ENCODE data around the gene CCDC85A. TPM values are rescaled to one million over a fixed set of nuclear protein-coding genes. Genes with fewer than 3 reads are reported as not detected.

CCDC85A gene
- polyA plus RNA-seq, 1 of the 3 experiments (the other 2 are of a cell fraction), result 48.7 TPM

- Histone ChIP-seq H3K4me2 (no peak overlapping the region), H3K9ac (no peak overlapping the region), H3K4me3 (ENCODE audit: low read depth in 2 of 2, low read length in 1 of 2) (no peak overlapping the region), H2AFZ (ENCODE audit: low read depth) (no peak overlapping the region), H3K27me3 (ENCODE audit: insufficient read depth) (no peaks in the 10 kb centered on the region), H3K9me3 (no peaks in the 10 kb centered on the region), H3F3A (replicated peaks; ENCODE audit: insufficient read depth) (peaks cover 29% of the 10 kb centered on the region), H3K9me2 (no peaks in the 10 kb centered on the region), H3K36me3 (replicated peaks in 1 of 2; ENCODE audit: control insufficient read depth in 1 of 2, insufficient read depth in 2 of 2, low read length in 1 of 2) (peaks cover 0 to 50% of the 10 kb centered on the region in 2 experiments), H3K4me1 (ENCODE audit: control insufficient read depth in 1 of 2, insufficient read depth in 2 of 2, low read depth in 1 of 2, low read length in 1 of 2) (no peaks in the 10 kb centered on the region), H4K20me1 (ENCODE audit: insufficient read depth) (peaks cover 90% of the 10 kb centered on the region), H3K79me2 (ENCODE audit: insufficient read depth) (peaks cover 100% of the 10 kb centered on the region), H3K27ac (ENCODE audit: low read depth in 2 of 2, low read length in 1 of 2) (no peak overlapping the region)
- WGBS (ENCODE audit: low lambda C conversion rate), result 76% methylated on average over 2 of the region's 2 CpGs
- TF ChIP-seq TAF1 (IDR thresholded peaks at IDR 0.05; ENCODE audit: borderline replicate concordance, low read depth, low read length) (no peak), TCF12 (IDR thresholded peaks at IDR 0.05) (no peak), RFX5 (IDR thresholded peaks at IDR 0.05; ENCODE audit: low read length) (no peak), IRF3 (IDR thresholded peaks at IDR 0.05; ENCODE audit: low read depth, low read length) (no peak), JUND (IDR thresholded peaks at IDR 0.05) (no peak), FOSL2 (IDR thresholded peaks at IDR 0.05; ENCODE audit: borderline replicate concordance, low read depth) (no peak), NFIC (IDR thresholded peaks at IDR 0.05; ENCODE audit: borderline replicate concordance) (no peak), RXRA (IDR thresholded peaks at IDR 0.05; ENCODE audit: borderline replicate concordance, low read depth) (no peak), GABPA (IDR thresholded peaks at IDR 0.05; ENCODE audit: low read depth) (no peak), USF2 (IDR thresholded peaks at IDR 0.05; ENCODE audit: borderline replicate concordance, low read depth, low read length) (no peak), FOXJ3 (CRISPR knock-in tag; IDR thresholded peaks at IDR 0.05) (no peak)
- no peak for DNase-seq
- ChIA-PET CTCF (no interaction called here), POLR2A (no interaction called here)
Observed at GRCh38 chr2:56268856-56269255, 85.1 kb downstream of the CCDC85A start.

DNA sequence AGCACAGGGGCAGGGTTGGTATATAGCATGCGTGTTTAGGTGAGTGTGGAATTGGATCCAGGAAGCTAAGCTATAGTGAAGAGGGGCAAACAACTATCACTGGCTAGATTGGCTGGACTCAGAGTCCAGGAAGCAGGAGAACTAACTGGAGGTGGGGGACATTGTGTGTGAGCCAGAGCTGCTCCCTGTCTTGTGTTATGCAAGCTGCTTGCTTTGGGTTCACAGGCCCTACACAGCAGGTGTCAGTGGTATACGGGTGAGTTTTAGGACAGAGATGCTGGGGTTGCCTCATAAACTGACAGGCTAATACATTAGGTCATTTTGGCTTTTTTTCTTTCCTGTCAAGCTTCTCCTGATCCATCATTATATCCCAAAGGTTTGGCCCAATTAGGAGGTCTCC, 87.5 kb downstream of the CCDC85A start:
- POLR2A ChIA-PET, result no interaction called here
- CTCF ChIA-PET, result interaction anchor here (1.2 kb wide), 1 partner anchor 22 kb away, joined by 3 read pairs; no protein-coding TSS in a partner anchor
- no peak overlapping the region; a peak in 1 of 4 replicates for H3K27ac ChIP-seq (ENCODE audit: low read depth in 2 of 2, low read length in 1 of 2)
- TF ChIP-seq GABPA (IDR thresholded peaks at IDR 0.05; ENCODE audit: low read depth) (no peak), FOSL2 (IDR thresholded peaks at IDR 0.05; ENCODE audit: borderline replicate concordance, low read depth) (no peak), CTCF (IDR thresholded peaks at IDR 0.05) (no peak), YY1 (IDR thresholded peaks at IDR 0.05; ENCODE audit: low read depth) (no peak), IRF3 (IDR thresholded peaks at IDR 0.05; ENCODE audit: low read depth, low read length) (no peak), RAD21 (IDR thresholded peaks at IDR 0.05; ENCODE audit: low read length) (no peak), USF1 (IDR thresholded peaks at IDR 0.05; ENCODE audit: borderline replicate concordance, low read depth) (no peak), FOXJ3 (CRISPR knock-in tag; IDR thresholded peaks at IDR 0.05) (no peak), MEF2A (IDR thresholded peaks at IDR 0.05; ENCODE audit: borderline replicate concordance, low read depth) (no peak)
- TF ChIP-seq, protein P1, sequence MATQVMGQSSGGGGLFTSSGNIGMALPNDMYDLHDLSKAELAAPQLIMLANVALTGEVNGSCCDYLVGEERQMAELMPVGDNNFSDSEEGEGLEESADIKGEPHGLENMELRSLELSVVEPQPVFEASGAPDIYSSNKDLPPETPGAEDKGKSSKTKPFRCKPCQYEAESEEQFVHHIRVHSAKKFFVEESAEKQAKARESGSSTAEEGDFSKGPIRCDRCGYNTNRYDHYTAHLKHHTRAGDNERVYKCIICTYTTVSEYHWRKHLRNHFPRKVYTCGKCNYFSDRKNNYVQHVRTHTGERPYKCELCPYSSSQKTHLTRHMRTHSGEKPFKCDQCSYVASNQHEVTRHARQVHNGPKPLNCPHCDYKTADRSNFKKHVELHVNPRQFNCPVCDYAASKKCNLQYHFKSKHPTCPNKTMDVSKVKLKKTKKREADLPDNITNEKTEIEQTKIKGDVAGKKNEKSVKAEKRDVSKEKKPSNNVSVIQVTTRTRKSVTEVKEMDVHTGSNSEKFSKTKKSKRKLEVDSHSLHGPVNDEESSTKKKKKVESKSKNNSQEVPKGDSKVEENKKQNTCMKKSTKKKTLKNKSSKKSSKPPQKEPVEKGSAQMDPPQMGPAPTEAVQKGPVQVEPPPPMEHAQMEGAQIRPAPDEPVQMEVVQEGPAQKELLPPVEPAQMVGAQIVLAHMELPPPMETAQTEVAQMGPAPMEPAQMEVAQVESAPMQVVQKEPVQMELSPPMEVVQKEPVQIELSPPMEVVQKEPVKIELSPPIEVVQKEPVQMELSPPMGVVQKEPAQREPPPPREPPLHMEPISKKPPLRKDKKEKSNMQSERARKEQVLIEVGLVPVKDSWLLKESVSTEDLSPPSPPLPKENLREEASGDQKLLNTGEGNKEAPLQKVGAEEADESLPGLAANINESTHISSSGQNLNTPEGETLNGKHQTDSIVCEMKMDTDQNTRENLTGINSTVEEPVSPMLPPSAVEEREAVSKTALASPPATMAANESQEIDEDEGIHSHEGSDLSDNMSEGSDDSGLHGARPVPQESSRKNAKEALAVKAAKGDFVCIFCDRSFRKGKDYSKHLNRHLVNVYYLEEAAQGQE (IDR thresholded peaks at IDR 0.05; ENCODE audit: low read depth, low read length), result no peak

More for the DNA sequence above, 87.5 kb downstream of the CCDC85A start:
- Histone ChIP-seq H3K4me1 (ENCODE audit: control insufficient read depth in 1 of 2, insufficient read depth in 2 of 2, low read depth in 1 of 2, low read length in 1 of 2) (no peaks in the 10 kb centered on the region), H2AFZ (ENCODE audit: low read depth) (no peak overlapping the region), H3K9me2 (no peaks in the 10 kb centered on the region), H3K9ac (no peak overlapping the region), H3K79me2 (ENCODE audit: insufficient read depth) (peaks cover 100% of the 10 kb centered on the region), H3K27me3 (ENCODE audit: insufficient read depth) (no peaks in the 10 kb centered on the region), H3K4me2 (no peak overlapping the region), H3K4me3 (ENCODE audit: low read depth in 2 of 2, low read length in 1 of 2) (no peak overlapping the region), H3K36me3 (replicated peaks in 1 of 2; ENCODE audit: control insufficient read depth in 1 of 2, insufficient read depth in 2 of 2, low read length in 1 of 2) (peaks cover 0 to 55% of the 10 kb centered on the region in 2 experiments), H4K20me1 (ENCODE audit: insufficient read depth) (peaks cover 90% of the 10 kb centered on the region), H3F3A (replicated peaks; ENCODE audit: insufficient read depth) (peaks cover 29% of the 10 kb centered on the region), H3K9me3 (no peaks in the 10 kb centered on the region)
- DNase-seq, result no peak
- WGBS (ENCODE audit: low lambda C conversion rate), result 57% methylated on average over 2 of the region's 2 CpGs

Data from SK-N-SH (cell line).